Endodermal cell (in vitro differentiated cells): ENCODE results near the gene ADI1. TPM values are rescaled to one million over a fixed set of nuclear protein-coding genes. Genes with fewer than 3 reads are reported as not detected.
A peak's percentile ranks its signal among the peaks of the same experiment; 100 is the strongest.

ENCODE experiments used
- DNase-seq: peaks from one replicate; pipeline ENCODE4 v3.0.0-alpha.2; 2017
- H3K27ac ChIP-seq: 2 replicates; pipeline ENCODE4 v1.5.1; 2013; ENCODE audit warnings: mild to moderate bottlenecking, low read depth, low read length, moderate library complexity
- H3K27me3 ChIP-seq: 2 replicates; pipeline ENCODE4 v1.6.1; 2013; ENCODE audit warnings: mild to moderate bottlenecking, low read length, moderate library complexity; ENCODE audit not compliant: insufficient read depth, control insufficient read depth, poor library complexity, severe bottlenecking
- H3K36me3 ChIP-seq: 2 replicates; pipeline ENCODE4 v1.7.0; 2013; ENCODE audit warnings: mild to moderate bottlenecking, low read length, moderate library complexity; ENCODE audit not compliant: control insufficient read depth, insufficient read depth
- H3K4me1 ChIP-seq: one replicate; pipeline ENCODE4 v1.7.0; 2013; ENCODE audit warnings: low read length; ENCODE audit not compliant: control insufficient read depth, insufficient read depth
- H3K4me3 ChIP-seq: 2 replicates; pipeline ENCODE4 v1.5.1; 2013; ENCODE audit warnings: mild to moderate bottlenecking, low read length, moderate library complexity
- H3K9ac ChIP-seq: 2 replicates; pipeline ENCODE4 v1.6.1; 2013; ENCODE audit warnings: mild to moderate bottlenecking, low read length, moderate library complexity; ENCODE audit not compliant: poor library complexity, severe bottlenecking; ENCODE audit errors: extremely low read depth
- H3K9me3 ChIP-seq: 2 replicates; pipeline ENCODE4 v1.6.1; 2013; ENCODE audit warnings: mild to moderate bottlenecking, low read length, moderate library complexity; ENCODE audit not compliant: control insufficient read depth
- H3K27ac Mint-ChIP-seq: 2 replicates; pipeline ENCODE4 v1.8.0; 2020; ENCODE audit warnings: mixed read lengths
- H3K27me3 Mint-ChIP-seq: 2 replicates; pipeline ENCODE4 v1.8.0; 2021; ENCODE audit warnings: mild to moderate bottlenecking, mixed read lengths; ENCODE audit not compliant: insufficient read depth
- H3K36me3 Mint-ChIP-seq: 2 replicates; pipeline ENCODE4 v1.8.0; 2020; ENCODE audit warnings: low read depth, mixed read lengths
- H3K4me1 Mint-ChIP-seq: 2 replicates; pipeline ENCODE4 v1.8.0; 2020; ENCODE audit warnings: mixed read lengths
- H3K4me3 Mint-ChIP-seq: 2 replicates; pipeline ENCODE4 v1.8.0; 2020; ENCODE audit warnings: mild to moderate bottlenecking, moderate library complexity, mixed read lengths
- H3K9me3 Mint-ChIP-seq: 2 replicates; pipeline ENCODE4 v1.8.0; 2020; ENCODE audit warnings: mild to moderate bottlenecking, mixed read lengths
- CTCF ChIP-seq: fragments of 200-600 bp; sonication (generic); conservative IDR thresholded peaks from 2 replicates; pipeline ENCODE4 v1.5.0; 2021; ENCODE audit warnings: antibody characterized with exemption, mild to moderate bottlenecking
- WGBS, 2 experiments: methylation state at CpG; one replicate each; pipeline versions ENCODE4 v1.1.5 to v1.1.7; 2013; ENCODE audit warnings: missing lambda C conversion rate in 2 of 2, mixed read lengths in 1 of 2; ENCODE audit not compliant: insufficient coverage in 1 of 2, insufficient read length in 1 of 2; 5-methylcytosine and 5-hydroxymethylcytosine counted together
- total RNA-seq, 2 donors: library from RNA; stranded (reverse); fragmentation: NEBNext Ultra II Directional in 1 of 2; extraction: Animal tissue kit (Norgen Biotek cat#: 25700) in 1 of 2; gene quantifications; 2 replicates in 1 of 2; 3 replicates in 1 of 2; pipeline ENCODE4 v1.2.1, GENCODE V29; 2021

ADI1 gene
- total RNA-seq, 2 donors from 2014 or later, result 27.1 to 40.1 TPM

DNA sequence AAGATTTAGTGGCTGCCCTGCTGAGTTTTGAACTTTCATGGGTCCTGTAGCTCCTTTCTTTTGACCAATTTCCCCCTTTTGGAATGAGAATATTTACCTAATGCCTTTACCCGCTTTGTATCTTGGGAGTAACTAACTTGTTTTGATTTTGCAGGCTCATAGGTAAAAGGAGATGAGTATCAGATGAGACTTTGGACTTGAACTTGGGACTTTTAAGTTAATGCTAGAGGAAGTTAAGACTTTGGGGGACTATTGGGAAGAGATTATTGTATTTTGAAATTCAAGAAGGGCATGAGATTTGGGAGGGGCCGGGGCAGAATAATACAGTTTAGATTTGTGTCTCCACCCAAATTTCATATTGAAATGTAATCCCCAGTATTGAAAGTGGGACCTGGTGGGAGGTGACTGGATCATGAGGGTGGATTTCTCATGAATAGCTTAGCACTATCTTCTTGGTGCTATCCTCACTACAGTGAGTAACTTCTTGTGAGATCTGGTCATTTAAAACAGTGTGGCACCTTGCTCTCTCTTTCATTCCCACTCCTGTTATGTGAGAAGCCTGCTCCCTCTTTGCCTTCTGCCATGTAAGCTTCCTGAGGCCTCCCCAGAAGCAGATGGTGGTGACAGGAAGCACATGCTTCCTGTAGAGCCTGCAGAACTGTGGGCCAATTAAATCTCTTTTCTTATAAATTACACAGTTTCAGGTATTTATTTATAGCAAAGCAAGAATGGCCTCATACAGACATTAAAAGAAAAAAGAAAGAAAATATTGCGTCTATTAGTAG lies 6.1 kb downstream of the ADI1 start:
- H3K36me3 ChIP-seq, result peaks cover 61% of the 10 kb centered on the region
- H3K27ac Mint-ChIP-seq, result no peak overlapping the region
- 97 to 100% methylated on average over 1 to 3 of the region's 3 CpGs for WGBS, 2 experiments

GRCh38 chr2:3512086-3512485 lies 7.2 kb downstream of the ADI1 start:
- Histone ChIP-seq H3K4me1 (no peaks in the 10 kb centered on the region), H3K4me3 (no peak overlapping the region), H3K9ac (no peak overlapping the region), H3K36me3 (peaks cover 67% of the 10 kb centered on the region), H3K9me3 (peaks cover 24% of the 10 kb centered on the region), H3K27ac (no peak overlapping the region), H3K27me3 (no peaks in the 10 kb centered on the region)
- 50 to 62% methylated on average over 2 of the region's 2 CpGs for WGBS, 2 experiments
- Mint-ChIP-seq H3K36me3 (peaks cover 84% of the 10 kb centered on the region), H3K4me3 (no peak overlapping the region), H3K27ac (peak overlapping the region; percentile 26), H3K9me3 (peaks cover 33% of the 10 kb centered on the region), H3K4me1 (no peaks in the 10 kb centered on the region), H3K27me3 (no peaks in the 10 kb centered on the region)
- DNase-seq, result peak; percentile 11
- no peak for TF ChIP-seq CTCF

More for the DNA sequence above, 6.1 kb downstream of the ADI1 start:
- TF ChIP-seq CTCF, result no peak
- H3K4me1 ChIP-seq, result no peaks in the 10 kb centered on the region
- DNase-seq, result peak; percentile 20
- H3K27me3 ChIP-seq, result no peaks in the 10 kb centered on the region
- H3K9ac ChIP-seq, result no peak overlapping the region
- Mint-ChIP-seq H3K4me3 (no peak overlapping the region), H3K4me1 (peaks cover 4% of the 10 kb centered on the region), H3K27me3 (no peaks in the 10 kb centered on the region), H3K36me3 (peaks cover 81% of the 10 kb centered on the region), H3K9me3 (peaks cover 36% of the 10 kb centered on the region)
- peaks cover 27% of the 10 kb centered on the region for H3K9me3 ChIP-seq
- no peak overlapping the region for H3K27ac ChIP-seq
- no peak overlapping the region for H3K4me3 ChIP-seq

DNA sequence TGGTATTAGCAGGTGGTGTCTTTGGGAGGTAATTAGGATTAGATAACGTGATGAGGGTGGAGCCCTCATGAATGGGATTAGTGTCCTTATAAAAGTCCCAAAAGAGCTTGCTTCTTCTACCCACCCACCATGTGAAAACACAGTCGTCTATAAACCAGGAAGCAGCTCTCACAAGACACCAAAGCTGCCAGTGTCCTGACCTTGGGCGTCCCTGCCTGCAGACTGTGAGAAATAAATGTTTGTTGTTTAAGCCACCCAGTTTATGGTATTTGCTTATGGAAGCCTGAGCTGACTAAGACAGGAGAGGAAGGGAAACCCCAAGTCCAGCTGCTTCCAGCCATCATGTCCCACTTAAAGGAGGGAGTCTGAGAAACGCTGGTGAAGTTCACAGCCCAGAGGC lies 13.6 kb downstream of the ADI1 start:
- Histone ChIP-seq H3K27me3 (no peaks in the 10 kb centered on the region), H3K9me3 (peaks cover 3% of the 10 kb centered on the region), H3K27ac (no peak overlapping the region), H3K4me1 (peaks cover 6% of the 10 kb centered on the region), H3K36me3 (peaks cover 46% of the 10 kb centered on the region), H3K4me3 (no peak overlapping the region), H3K9ac (no peak overlapping the region)
- H3K27me3 Mint-ChIP-seq, result no peaks in the 10 kb centered on the region
- no peak overlapping the region for H3K27ac Mint-ChIP-seq
- H3K9me3 Mint-ChIP-seq, result peaks cover 3% of the 10 kb centered on the region
- H3K4me1 Mint-ChIP-seq, result peaks cover 12% of the 10 kb centered on the region
- H3K4me3 Mint-ChIP-seq, result no peak overlapping the region
- peaks cover 63% of the 10 kb centered on the region for H3K36me3 Mint-ChIP-seq
- peak; percentile 47 for DNase-seq
- TF ChIP-seq CTCF, result no peak
- 81 to 100% methylated on average over 1 to 4 of the region's 4 CpGs for WGBS, 2 experiments
